DMS53 (cell line): ENCODE data around the gene LRRC52.
A peak's percentile ranks its signal among the peaks of the same experiment; 100 is the strongest.

ENCODE experiments used
- DNase-seq: peaks from one replicate; lab custom pipeline; 2025; lab: John Stamatoyannopoulos, UW

Gene LRRC52, protein sequence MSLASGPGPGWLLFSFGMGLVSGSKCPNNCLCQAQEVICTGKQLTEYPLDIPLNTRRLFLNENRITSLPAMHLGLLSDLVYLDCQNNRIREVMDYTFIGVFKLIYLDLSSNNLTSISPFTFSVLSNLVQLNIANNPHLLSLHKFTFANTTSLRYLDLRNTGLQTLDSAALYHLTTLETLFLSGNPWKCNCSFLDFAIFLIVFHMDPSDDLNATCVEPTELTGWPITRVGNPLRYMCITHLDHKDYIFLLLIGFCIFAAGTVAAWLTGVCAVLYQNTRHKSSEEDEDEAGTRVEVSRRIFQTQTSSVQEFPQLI

DNA sequence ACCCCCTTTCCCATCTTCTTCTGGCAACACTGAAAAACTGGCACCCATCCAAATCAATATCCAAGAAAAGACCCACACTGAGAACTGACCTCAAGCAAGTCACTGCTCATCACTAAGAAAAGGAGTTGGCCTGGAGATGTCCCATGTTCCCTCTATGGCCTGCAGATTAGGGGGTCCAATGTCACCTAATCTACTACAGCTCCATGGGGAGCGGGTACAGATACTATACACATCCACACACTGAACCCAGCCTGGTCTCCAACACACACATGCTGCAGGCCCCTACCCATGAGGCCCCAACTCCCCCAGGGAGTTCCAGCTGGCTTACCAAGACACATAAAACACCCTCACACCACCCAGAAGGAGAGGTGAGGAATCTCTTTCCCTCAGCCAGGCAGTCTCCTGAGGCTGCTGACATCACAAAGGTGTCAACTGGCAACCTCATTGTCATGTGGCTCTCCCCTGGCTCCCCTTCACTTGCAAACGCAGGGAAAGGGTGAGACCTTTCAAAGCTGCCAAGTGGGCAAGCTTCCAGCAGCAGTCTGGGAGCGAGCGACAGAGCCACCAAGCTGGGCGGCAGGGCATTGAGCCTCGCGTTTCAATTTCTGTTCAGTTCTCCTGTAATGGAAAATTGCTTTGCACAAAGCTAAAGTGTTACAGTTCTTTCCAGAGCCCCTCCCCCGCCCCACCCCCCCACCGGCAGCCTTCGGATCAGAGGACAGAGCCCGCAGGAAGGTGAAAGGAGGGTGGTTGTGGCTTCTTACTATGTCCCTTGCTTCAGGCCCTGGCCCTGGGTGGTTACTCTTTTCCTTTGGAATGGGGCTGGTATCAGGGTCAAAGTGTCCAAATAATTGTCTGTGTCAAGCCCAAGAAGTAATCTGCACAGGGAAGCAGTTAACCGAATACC is at the start of gene LRRC52:
Gene LRRC52 (plus strand): TSS at position 469 of the 907 bp plus-strand sequence. CDS start 297 bp downstream, at position 766.
- peak; percentile 20 for DNase-seq

DNA sequence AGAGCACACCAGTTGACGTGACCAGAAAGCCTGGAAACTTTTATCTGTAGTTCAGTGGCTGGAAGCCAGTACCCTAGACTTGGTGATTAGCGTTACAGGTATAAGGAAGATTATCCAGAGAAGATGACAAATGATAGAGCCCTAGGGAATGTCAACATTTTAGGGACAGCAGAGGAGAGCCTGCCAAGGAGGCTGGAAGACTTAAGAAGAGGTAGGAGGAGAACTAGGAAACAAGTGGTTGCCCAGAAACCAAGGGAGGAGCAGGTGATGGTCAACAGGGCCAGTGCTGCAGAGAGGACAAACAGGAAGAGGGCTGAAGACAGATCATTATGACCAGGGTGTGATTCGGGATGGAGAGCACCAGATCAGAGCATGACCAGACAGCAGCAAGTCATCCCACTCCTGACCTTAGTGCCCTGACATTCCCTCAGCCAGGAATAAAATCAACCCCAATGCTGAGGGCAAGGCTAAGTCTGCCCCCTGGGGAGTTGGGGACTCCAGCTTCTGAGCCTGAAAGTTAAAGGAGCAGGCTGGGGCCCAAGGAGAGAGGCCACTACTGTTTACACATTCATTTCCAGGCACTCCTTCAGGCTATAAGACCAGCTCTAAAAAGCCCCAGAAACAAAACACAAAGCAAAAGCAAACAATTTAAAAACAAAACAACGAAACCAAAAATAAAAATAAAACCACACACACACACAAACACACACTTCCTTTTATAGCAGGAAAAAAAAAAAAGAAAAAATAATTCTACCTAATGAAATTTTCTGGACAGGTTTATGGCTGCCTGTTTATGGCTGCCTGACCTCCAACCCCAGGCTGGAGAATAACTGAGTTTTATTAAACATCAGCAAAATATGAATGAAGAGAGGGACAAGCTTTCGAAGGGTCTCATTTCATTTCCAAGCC is 48.6 kb upstream of the LRRC52 start:
- DNase-seq, result no peak

DNA sequence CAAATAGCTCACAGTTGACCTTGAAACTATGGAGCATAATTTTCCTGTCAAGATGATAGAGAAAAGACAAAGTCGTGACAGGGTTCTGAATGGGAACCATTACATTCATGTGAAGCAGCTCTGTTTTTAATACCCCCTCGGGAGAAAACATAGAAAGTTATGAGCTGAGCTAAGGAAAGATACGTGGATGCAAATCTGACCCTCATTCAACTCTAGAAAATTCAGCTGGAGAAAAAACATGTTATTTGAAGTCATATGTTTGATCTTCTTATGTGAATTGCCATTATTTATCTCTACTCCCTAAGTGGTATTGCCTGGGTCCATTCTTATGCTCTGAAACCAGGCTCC is 48.0 kb upstream of the LRRC52 start:
- DNase-seq, result no peak

DNA sequence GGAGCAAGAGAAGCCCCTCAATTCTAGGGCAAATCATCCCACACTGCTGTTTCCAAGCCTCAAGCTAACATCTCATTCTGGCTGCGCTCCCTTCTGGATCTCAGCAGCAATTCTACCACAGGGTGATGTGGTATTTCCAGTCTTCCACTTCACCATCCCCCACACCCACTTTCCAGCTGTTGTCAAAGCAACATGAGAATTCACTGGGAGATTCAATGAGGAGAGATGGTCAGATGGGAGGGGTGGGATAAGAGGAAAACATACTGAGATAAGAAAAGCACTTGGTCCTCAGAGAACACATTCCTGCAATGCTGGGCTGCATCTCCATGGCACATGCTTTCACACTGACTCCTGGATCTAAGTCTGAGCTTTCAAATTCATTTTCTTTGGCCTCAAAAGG is 47.3 kb upstream of the LRRC52 start:
- DNase-seq, result peak; percentile 24

DNA sequence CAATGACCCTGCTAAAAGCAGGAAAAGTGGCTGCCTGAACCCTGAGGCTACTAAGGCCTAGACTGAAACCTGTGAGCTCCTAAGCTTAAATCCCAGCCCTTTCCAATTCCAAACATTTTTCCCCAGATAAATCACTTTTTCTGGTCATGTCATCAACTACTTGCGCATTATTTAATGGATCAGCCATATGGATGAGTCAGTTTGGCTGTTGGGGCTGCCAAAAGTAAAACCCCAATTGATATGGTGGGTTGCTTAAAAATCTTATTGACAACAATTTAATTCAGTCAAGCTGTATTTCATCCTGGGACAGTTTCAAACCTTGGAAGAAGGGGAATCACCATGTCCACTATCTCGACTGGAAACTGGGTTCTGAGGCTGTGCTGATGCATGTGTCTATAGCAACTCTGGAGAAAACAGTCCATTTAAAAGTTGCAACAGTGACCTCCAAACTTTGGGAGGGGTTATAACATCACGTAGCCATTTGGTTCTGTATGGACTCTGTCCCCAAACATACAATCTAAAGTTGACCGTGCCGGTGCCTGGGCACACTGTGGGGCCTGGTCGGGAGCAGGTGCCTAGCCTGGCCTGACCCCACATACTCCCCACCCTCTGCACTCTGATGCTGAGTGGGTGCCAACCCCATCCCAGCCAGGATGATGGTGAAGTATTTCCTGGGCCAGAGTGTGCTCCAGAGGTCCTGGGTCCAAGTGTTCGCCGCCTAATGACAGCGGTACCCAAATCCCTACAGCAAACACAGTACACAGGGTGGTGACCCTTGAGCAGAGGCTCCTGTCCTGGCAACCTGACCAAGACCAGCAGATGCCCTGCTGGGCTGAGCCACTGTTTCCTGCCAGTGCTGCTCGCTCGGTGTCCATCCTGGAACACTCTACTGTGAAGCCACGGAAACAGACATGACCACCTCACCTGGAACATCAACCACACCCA is 46.5 kb upstream of the LRRC52 start:
- no peak for DNase-seq

DNA sequence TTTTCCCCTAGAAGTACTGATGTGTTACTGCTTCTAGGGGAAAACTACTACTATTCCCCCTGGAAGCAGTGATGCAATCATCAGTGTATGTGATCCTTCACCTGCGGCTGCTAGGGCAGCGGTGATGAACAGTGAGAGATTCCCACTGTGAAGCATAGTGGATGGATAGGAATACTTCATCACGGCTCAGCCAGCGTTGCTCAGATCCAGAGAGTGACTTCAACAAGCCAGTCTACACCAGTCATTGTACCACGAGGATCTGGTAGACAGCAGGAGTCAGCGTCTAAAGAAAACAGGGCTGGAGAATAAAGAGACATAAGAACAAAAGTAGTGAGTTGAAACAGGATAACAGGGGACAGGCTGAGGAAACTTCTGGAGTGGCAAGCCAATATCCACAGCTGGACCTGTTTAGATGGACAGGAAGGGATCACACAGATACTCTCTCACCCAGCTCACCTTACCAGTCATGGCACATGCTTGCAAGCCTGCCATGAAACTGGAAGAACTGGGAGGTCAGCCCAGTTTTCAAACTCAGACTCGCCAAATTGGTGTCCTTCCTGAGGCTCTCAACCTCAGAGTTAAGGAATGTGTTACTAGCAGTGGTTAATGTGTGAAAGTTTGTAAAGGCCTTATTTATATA is 42.4 kb upstream of the LRRC52 start:
- DNase-seq, result no peak

DNA sequence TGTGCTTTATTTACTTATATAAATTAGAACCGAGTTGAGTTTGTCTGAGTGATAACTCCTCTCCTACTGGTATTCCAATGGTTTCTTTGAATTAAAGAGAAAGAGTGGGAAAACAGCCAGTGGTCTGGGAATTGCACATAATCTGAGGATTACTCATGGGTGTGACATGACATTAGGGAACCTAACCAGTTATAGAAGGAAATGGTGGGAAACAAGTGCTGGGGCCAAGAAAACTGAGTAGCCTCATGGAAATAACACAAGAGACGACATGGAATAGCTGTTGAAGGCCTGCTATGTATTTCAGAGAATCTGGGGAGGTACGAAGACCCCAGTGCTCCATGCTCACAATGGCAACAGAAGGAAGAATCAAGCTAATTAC is 41.8 kb upstream of the LRRC52 start:
- DNase-seq, result no peak

DNA sequence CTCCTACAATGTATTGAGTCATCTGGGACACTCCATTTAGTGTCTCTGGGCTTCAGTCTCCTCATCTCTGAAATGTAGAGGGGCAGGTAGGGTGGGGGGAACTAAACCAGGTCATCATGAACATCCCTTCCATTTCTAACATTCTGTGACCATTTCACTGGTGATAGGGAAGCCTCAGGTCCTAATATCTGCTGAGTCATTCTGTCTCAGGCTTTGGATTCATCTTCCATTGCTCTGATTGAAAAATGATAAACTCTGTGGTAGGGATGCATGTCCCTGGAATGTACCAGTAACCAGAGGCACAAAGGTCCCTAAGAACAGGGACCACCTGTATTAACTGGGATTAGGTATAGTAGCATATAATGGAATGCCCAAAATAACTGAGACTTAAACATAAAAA is 36.2 kb upstream of the LRRC52 start:
- DNase-seq, result peak; percentile 11

DNA sequence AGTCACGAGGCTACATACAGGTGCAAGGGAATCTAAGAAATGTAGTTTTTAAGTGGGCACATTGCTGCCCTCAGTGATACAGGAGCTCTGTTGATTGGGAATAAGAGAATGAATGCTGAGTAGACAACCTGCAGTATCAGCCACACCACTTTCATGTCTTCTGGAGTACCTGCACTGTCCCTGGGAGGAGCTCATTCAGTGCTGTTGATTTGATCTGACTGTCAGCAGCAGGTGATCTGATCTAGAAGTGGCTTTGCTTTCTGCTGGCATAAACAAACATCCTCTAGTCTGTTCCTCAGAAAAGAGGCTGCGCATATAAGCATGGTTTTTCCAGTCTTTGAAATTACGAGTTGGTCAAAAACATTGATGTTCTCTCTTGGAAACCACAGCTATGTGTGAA is 35.5 kb upstream of the LRRC52 start:
- peak; percentile 93 for DNase-seq

DNA sequence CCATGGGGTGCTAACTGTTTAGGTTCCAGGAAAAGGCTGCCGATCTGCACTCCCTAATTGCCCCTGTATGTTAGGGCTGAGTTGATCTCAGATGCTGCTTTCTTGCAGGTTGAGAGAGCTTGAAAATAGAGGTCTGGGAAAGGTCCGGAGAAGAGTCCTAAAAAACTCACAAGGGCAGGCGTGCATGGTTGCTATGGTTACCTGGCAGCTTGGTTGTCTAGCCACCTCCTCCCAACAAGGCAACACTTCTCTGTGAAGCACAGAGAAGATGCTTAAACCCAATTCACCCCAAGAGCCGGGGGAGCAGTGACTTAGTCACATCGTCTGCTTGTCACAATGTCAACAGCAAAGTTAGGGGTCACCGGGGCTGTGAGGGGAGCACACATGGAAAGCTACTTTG is 31.0 kb upstream of the LRRC52 start:
- DNase-seq, result peak; percentile 10

DNA sequence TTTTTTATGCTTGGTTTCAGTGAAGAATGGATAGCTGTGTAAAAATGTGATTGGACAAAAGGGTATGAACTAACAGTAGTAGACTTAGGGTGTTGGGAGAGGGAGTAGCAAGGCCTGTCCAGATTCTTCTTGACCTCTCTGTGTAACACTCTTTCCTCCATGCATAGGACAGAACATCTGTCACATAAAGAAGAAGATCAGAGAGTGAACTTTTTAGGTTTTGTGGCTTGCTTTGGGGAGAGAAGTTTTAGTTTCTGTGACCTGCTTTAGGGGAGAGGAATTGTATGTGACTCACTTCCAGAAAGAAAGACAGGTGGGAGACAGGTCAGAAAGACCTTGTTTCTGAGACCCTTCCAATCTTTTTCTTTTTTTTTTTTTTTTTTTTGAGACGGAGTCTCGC is 27.3 kb upstream of the LRRC52 start:
- DNase-seq, result no peak

DNA sequence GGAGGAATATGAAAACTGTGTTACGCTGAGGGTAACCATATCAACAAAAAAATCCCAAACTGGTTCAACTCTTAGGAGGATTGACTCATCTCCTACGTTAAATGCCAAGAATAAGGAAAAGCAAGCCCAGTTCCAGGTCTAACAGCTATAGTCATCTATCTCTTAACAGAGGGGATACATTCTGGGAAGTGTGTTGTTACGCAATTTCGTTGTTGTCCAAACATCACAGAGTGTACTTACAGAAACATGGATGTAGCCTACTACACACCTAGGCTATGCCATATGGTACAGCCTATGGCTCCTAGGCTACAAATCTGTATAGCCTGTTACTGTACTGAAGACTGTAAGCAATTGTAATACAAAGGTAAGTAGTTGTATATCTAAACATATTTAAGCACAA is 23.2 kb upstream of the LRRC52 start:
- DNase-seq, result no peak

DNA sequence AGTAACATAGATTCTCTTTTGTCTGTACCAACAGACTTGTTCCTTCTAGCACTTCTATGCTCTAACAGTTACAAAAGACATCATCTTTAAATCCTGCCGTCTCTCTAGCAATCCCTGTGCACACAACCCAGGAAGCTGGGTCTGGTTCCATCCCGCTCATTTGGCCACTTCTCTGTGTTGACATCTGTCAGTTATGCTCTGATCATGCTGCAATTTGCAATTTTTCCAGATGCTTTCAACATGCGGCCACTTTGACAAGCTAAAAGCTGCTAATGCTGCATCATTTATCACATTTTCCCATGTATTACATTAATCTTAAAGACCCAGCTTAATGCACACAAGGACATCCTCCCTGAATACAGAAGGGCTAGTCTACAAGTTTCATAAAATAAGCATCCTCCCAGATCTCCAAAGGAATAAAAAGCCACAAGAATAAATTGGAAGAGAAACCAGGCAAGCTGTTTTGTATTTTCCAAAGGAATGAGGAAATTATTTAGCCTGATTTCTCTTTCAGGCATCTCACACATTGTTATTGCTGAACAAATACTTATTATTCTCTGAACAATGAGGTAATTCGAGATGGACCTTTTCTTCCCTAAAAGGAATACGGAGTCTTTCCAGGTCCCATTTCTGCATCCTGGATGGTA is 19.0 kb upstream of the LRRC52 start:
- DNase-seq, result peak; percentile 44

DNA sequence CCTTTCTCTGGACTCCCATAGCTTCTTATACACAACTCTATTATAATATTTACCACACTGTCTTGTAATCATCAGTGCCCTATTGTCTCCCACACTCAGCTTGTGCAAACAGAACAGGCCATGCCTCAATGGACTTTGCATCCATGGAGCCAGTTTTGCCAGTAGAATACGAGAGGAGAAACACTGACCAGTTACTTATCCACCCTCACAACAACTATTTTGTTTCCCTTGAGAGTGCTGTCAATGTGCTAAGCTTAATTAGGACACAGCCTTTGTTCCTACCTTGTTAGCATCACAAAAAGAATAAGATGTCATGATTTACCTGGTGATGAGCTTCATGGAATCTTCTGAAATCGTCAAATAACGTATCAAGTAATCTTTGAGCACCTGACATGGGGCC is 18.1 kb upstream of the LRRC52 start:
- DNase-seq, result peak; percentile 69

DNA sequence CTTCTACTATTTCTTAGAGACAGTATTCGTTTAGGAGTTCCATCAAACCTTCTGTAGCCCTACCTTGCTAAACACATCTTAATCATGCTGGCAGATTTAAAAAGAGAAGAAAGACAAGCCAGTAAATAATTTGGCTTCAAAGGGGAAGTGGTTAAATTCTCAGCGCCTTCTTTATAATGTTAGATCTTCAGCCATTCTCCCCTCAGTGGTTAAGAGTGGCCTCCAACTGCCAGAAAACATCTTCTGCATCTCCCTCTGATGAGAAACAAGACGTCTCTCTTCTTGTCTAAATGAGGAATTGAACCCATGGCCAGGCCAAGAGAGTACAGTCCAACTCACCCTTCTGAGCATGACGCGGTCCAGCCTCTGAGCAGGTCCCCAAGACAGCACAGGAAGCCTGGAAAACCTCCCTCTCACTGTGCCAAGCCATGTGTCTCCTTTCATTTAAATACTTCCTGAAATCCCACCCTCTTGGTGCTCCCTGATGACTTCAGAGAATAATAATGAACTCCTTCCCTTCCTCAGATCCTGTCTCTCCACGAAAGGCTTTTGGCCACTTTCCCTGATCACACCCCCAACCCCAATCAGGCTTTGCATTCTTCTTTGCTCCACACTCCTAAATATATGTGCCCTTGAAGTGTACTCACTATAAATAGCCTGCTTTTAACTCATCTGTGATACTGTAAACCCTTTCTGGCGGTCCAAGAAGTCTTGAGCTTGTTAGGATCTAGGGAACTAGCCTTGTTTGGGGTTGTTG is 16.4 kb upstream of the LRRC52 start:
- DNase-seq, result no peak

DNA sequence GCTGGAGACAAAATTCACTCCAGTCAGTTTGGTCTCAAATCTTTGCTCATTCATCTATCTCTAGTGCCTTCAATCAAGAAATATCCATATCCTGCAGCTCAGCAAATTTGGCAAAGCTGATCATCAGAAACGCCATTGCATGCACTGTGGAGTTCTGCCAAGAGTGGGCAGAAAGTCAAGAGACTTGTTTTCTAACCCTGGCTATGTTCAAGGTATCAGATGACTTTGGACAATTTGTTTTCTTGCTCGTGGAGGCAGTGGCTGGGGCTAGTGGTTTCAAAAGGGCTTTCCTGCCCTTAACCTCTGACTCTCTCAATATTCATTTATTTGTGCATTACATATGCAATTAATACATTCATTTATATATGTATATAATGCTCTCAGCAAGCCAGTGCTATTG is 12.8 kb upstream of the LRRC52 start:
- DNase-seq, result no peak

DNA sequence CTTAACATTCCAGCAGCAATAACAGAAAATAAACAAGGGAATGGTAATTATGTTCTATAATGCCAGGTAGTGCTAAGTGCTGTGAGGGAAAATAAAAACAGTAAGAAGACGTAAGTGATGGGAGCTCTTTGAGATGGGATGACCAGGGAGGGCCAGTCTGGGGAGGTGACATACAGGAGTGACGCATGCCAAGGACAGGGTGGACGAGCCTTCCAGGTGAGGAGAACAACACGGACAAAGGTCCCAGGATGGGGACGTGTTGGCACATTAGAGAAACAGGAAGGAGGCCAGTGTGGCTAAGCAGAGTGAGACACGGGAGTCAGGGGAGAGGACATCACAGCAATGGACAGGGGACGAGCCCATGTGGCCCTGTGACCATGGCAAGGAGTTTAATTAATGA is 11.7 kb upstream of the LRRC52 start:
- DNase-seq, result no peak

DNA sequence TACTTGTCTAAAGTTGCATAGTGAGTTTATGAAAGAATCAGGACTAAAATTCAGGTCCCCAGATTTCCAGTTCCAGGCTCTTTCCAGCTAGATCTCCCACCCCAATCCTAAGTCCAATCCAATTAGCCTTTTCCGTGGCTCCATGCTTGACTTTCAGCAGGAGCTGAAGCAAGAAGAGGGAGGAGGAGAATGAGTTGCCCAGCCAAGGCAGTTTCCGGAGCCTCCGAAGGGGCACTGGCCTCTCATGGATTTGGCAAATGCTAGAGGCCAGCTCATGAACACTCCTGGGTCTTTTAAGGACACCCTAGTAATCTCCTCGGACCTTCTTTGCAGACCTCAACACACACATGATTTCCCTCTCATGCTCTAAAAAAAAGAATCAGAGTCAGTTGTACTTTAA is 10.5 kb upstream of the LRRC52 start:
- no peak for DNase-seq

DNA sequence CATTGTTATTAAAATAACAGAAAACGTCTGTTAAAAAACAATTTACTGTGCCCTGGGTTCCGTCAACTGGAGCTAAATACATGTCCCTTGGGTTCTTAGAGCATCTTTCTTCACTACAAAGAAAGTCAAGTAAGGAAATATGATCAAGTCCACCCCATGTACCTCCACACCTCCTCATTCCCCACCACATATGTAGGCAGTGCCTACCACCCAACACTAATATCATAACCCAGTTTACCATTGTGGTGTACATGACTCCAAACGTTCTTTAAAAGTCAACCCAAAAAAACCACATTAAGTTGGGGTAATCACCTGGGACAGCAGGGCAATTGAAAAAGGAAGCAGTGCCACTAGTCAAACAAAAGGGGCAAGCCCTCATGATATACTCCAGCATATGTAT is 7.8 kb upstream of the LRRC52 start:
- no peak for DNase-seq
